K562 (cell line): ENCODE measurements around the gene KIF4B. TPM values are rescaled to one million over a fixed set of nuclear protein-coding genes. Genes with fewer than 3 reads are reported as not detected.

Experiments used
- ATAC-seq: fragments of 200-7000 bp; cut with Tn5 transposase; 3 replicates; pipeline ENCODE4 v1.9.1; 2020; ENCODE audit warnings: moderate library complexity
- BruUV-seq: library from RNA; stranded (reverse); fragments of 400-500 nt; replicated peaks from 2 replicates; lab custom pipeline; 2021; lab: Mats Ljungman, UMichigan
- CTCF ChIA-PET: fragments of 300-600 bp; formaldehyde crosslinking; extraction: SDS; loops from one replicate; lab custom pipeline; 2021; ENCODE audit warnings: low intra/inter-chr PET ratio; lab: Yijun Ruan, JAX
- POLR2A ChIA-PET: fragments of 300-600, 350-650 bp; sonication (Branson Sonifier 250); formaldehyde crosslinking; extraction: SDS; loops from one replicate; lab custom pipeline; 2021; ENCODE audit warnings: antibody characterized with exemption, inconsistent platforms; lab: Yijun Ruan, JAX
- DNase-seq, 4 experiments: peaks; one replicate each; pipeline versions ENCODE4 v3.0.0 to v3.0.0-alpha.2; 2011 to 2018; ENCODE audit warnings: low spot score in 3 of 4, mixed read lengths in 3 of 4; ENCODE audit errors: extremely low read depth in 1 of 4
- FAIRE-seq: peaks from 2 replicates; lab custom pipeline; 2011; peaks lifted over from hg19 to GRCh38; lab: Jason Lieb, UNC
- H2AFZ ChIP-seq: 2 replicates; pipeline ENCODE4 v1.6.0; 2011; ENCODE audit warnings: low read depth, low read length, control low read depth, inconsistent platforms
- H3K27ac ChIP-seq: fragments of 200-600 bp; 3 replicates; pipeline ENCODE4 v1.8.0; 2011; ENCODE audit warnings: low read depth, mild to moderate bottlenecking, control low read depth, inconsistent platforms, low read length, moderate library complexity, mixed read lengths; ENCODE audit errors: extremely low read depth
- H3K27me3 ChIP-seq, 2 experiments: fragments of 300-600 bp in 1 of 2; 2 replicates in 1 of 2; 3 replicates in 1 of 2; pipeline versions ENCODE4 v1.6.0 to v1.8.0; 2011; ENCODE audit warnings: inconsistent platforms in 2 of 2, low read length in 2 of 2, mild to moderate bottlenecking in 1 of 2, mixed read lengths in 1 of 2, moderate library complexity in 1 of 2; ENCODE audit not compliant: control insufficient read depth in 2 of 2, insufficient read depth in 2 of 2
- H3K36me3 ChIP-seq: fragments of 300-600 bp; 3 replicates; pipeline ENCODE4 v1.8.0; 2011; ENCODE audit warnings: mild to moderate bottlenecking, low read length, inconsistent platforms; ENCODE audit not compliant: control insufficient read depth, insufficient read depth
- H3K4me1 ChIP-seq, 2 experiments: fragments of 200-600 bp in 1 of 2; replicated peaks in 1 of 2; 2 replicates in 1 of 2; 3 replicates in 1 of 2; pipeline versions ENCODE4 v1.5.1 to v1.8.0; 2011; ENCODE audit warnings: inconsistent platforms in 2 of 2, low read length in 2 of 2, mild to moderate bottlenecking in 1 of 2, mixed read lengths in 1 of 2, moderate library complexity in 1 of 2; ENCODE audit not compliant: control insufficient read depth in 2 of 2, insufficient read depth in 2 of 2
- H3K4me2 ChIP-seq: 2 replicates; pipeline ENCODE4 v1.6.1; 2011; ENCODE audit warnings: low read length, control low read depth, inconsistent platforms, mixed read lengths; ENCODE audit not compliant: insufficient read depth
- H3K4me3 ChIP-seq: fragments of 200-600 bp; sonication (generic), shearing (Covaris generic); 2 replicates; pipeline ENCODE4 v1.5.1; 2016; ENCODE audit warnings: control low read depth, inconsistent platforms
- H3K79me2 ChIP-seq: fragments of 200-600 bp; 3 replicates; pipeline ENCODE4 v1.8.0; 2011; ENCODE audit warnings: low read length, inconsistent platforms; ENCODE audit not compliant: control insufficient read depth, insufficient read depth
- H3K9ac ChIP-seq, 2 experiments: 2 replicates each; pipeline versions ENCODE4 v1.6.0 to v1.6.1; 2011; ENCODE audit warnings: low read depth in 2 of 2, low read length in 2 of 2, control low read depth in 1 of 2, inconsistent platforms in 1 of 2, mild to moderate bottlenecking in 1 of 2, mixed read lengths in 1 of 2; ENCODE audit not compliant: insufficient read depth in 1 of 2
- H3K9me1 ChIP-seq: one replicate; pipeline ENCODE4 v1.6.0; 2011; ENCODE audit warnings: inconsistent platforms, mild to moderate bottlenecking, low read length, moderate library complexity; ENCODE audit not compliant: control insufficient read depth, insufficient read depth
- H3K9me3 ChIP-seq: replicated peaks from 2 replicates; pipeline ENCODE4 v1.5.1; 2011; ENCODE audit warnings: low read depth, low read length, inconsistent platforms; ENCODE audit not compliant: control insufficient read depth, insufficient read depth
- H4K20me1 ChIP-seq: replicated peaks from 2 replicates; pipeline ENCODE4 v1.6.1; 2011; ENCODE audit warnings: low read length, inconsistent platforms, mixed read lengths; ENCODE audit not compliant: control insufficient read depth, insufficient read depth
- ATF3 ChIP-seq, 2 experiments: fragments of 450-650 bp in 1 of 2; sonication (generic) in 1 of 2; formaldehyde crosslinking in 1 of 2; IDR thresholded peaks in 1 of 2; conservative IDR thresholded peaks in 1 of 2; 2 replicates each; pipeline versions ENCODE4 v1.6.1 to v1.8.1; 2016 to 2023; ENCODE audit warnings: mild to moderate bottlenecking in 2 of 2, moderate library complexity in 2 of 2, inconsistent platforms in 1 of 2, missing genetic modification reagents in 1 of 2
- KDM1A ChIP-seq, 2 experiments: fragments of 450-650 bp; IDR thresholded peaks; 2 replicates each; pipeline ENCODE4 v1.6.1; 2016; ENCODE audit warnings: mild to moderate bottlenecking in 2 of 2
- MEIS2 ChIP-seq: fragments of 450-650 bp; IDR thresholded peaks from 2 replicates; pipeline ENCODE4 v1.6.1; 2014; ENCODE audit warnings: mild to moderate bottlenecking; ENCODE audit not compliant: partially characterized antibody
- NFIC ChIP-seq: fragments of 450-650 bp; IDR thresholded peaks from 2 replicates; pipeline ENCODE4 v1.6.1; 2017; ENCODE audit warnings: mild to moderate bottlenecking, inconsistent platforms
- PBX2 ChIP-seq, 2 experiments: IDR thresholded peaks in 1 of 2; conservative IDR thresholded peaks in 1 of 2; 2 replicates each; pipeline ENCODE4 v1.6.1; 2016; ENCODE audit warnings: low read depth in 2 of 2, mild to moderate bottlenecking in 1 of 2, missing compliant biosample characterization in 1 of 2, missing genetic modification characterization in 1 of 2, moderate library complexity in 1 of 2
- WGBS: fragments of 100-300 bp; shearing (Covaris generic); methylation state at CpG from one replicate; pipeline ENCODE4 v1.1.6; 2016; ENCODE audit warnings: low coverage, mixed read lengths; ENCODE audit not compliant: insufficient coverage; ENCODE audit errors: missing lambda C conversion rate; 5-methylcytosine and 5-hydroxymethylcytosine counted together
- in situ Hi-C: fragments of 300-500 bp; cut with MboI; formaldehyde crosslinking; loops from 4 replicates; pipeline ENCODE4 v1.15.0; 2018; ENCODE audit warnings: inconsistent platforms, mixed read lengths
- intact Hi-C: fragments of 100-400 bp; cut with micrococcal nuclease; formaldehyde crosslinking; loops from 2 replicates; pipeline ENCODE4 v1.14.2; 2022
- polyA plus RNA-seq, 8 experiments: library from polyadenylated mRNA; depleted of rRNA in 4 of 8; stranded (reverse) in 5 of 8; unstranded in 3 of 8; fragments of >200 nt; fragmentation: Nextera tagmentation in 2 of 8; fragmentation: Illumina TruSeq in 1 of 8; extraction: Ambion mirVana in 2 of 8; extraction: Trizol in 1 of 8; gene quantifications; 2 replicates each; pipeline versions ENCODE4 v1.2.1 to v1.2.3, GENCODE V29; 2011 to 2014; ENCODE audit warnings: inconsistent platforms in 1 of 8, missing spikeins in 1 of 8
- total RNA-seq, 7 experiments: library from RNA; depleted of rRNA in 6 of 7; stranded (reverse); fragments of >200 nt in 6 of 7; fragmentation: Illumina TruSeq in 2 of 7; extraction: Trizol in 2 of 7; gene quantifications; 2 replicates each; pipeline versions ENCODE4 v1.2.1 to v1.2.3, GENCODE V29; 2011 to 2021; ENCODE audit warnings: low replicate concordance in 1 of 7

Gene KIF4B
- total and polyA plus RNA-seq, 9 of the 15 experiments (the other 6 are each of a cell fraction or from before 2014, with no cell fraction given) = 0.01 to 0.09 (median 0.07) TPM; not detected in 2

- Histone ChIP-seq H2AFZ (no peak overlapping the region), H3K27me3 (peaks cover 0 to 2% of the 10 kb centered on the region in 2 experiments; a peak in 1 of 5 replicates), H4K20me1 (no peaks in the 10 kb centered on the region), H3K9me3 (no peaks in the 10 kb centered on the region), H3K79me2 (no peaks in the 10 kb centered on the region), H3K4me2 (no peak overlapping the region), H3K4me3 (no peak overlapping the region), H3K36me3 (no peaks in the 10 kb centered on the region), H3K9me1 (no peaks in the 10 kb centered on the region), H3K4me1 (no peaks in the 10 kb centered on the region), H3K27ac (no peak overlapping the region), H3K9ac (no peak overlapping the region)
- TF ChIP-seq PBX2 (CRISPR knock-in tag; IDR thresholded peaks at IDR 0.05; ENCODE audit: low read depth) (no peak), PBX2 (tag; conservative IDR thresholded peaks at IDR 0.05; ENCODE audit: low read depth) (peak; percentile 58), MEIS2 (peak; percentile 69), NFIC (0 out of 2 replicates have a peak, but pooled peaks have one; percentile 7), ATF3 (IDR thresholded peaks at IDR 0.05) (peak; percentile 21; the same call in 1 of the 2 replicates), ATF3 (CRISPR knock-in tag; conservative IDR thresholded peaks at IDR 0.05) (no peak), KDM1A (IDR thresholded peaks at IDR 0.05) (no peak)
- FAIRE-seq (no peak), ATAC-seq (no peak), DNase-seq (no peak)
- in situ Hi-C loops (no loop called here), intact Hi-C loops (no loop called here)
- POLR2A ChIA-PET = no interaction called here
- WGBS = 0% methylated on average over 8 of the region's 8 CpGs
- no TSS peak for BruUV-seq
- CTCF ChIA-PET = no interaction called here
Observed at GRCh38 chr5:155056644-155057269, 43.2 kb downstream of the KIF4B start.
